Lung (tissue), 12 donors: ENCODE results near the gene EHMT1. TPM values are rescaled to one million over a fixed set of nuclear protein-coding genes. Genes with fewer than 3 reads are reported as not detected.

Experiments used
- ATAC-seq: fragments of 200-7000 bp; cut with Tn5 transposase; one replicate; pipeline ENCODE4 v1.9.1; 2020; ENCODE audit warnings: moderate number of reproducible peaks; ENCODE audit not compliant: insufficient read depth, low FRiP score
- DNase-seq, 3 donors: peaks; one replicate each; pipeline ENCODE4 v3.0.0-alpha.2; 2013 to 2017
- H3K27ac ChIP-seq, 2 donors: one replicate each; pipeline ENCODE4 v1.5.1; 2013; ENCODE audit warnings: mild to moderate bottlenecking in 2 of 2, moderate library complexity in 2 of 2, control low read depth in 1 of 2, inconsistent platforms in 1 of 2, low read depth in 1 of 2, low read length in 1 of 2
- H3K27me3 ChIP-seq, 3 donors: one replicate each; pipeline ENCODE4 v1.5.1; 2013; ENCODE audit warnings: low read length in 2 of 3; ENCODE audit not compliant: control insufficient read depth in 3 of 3, insufficient read depth in 3 of 3
- H3K36me3 ChIP-seq, 4 donors: one replicate each; pipeline ENCODE4 v1.5.1; 2013; ENCODE audit warnings: low read length in 4 of 4, mild to moderate bottlenecking in 1 of 4, moderate library complexity in 1 of 4; ENCODE audit not compliant: control insufficient read depth in 4 of 4, insufficient read depth in 4 of 4
- H3K4me1 ChIP-seq, 5 donors: one replicate each; pipeline ENCODE4 v1.5.1; 2013; ENCODE audit warnings: low read length in 5 of 5, mild to moderate bottlenecking in 2 of 5, moderate library complexity in 1 of 5; ENCODE audit not compliant: control insufficient read depth in 5 of 5, insufficient read depth in 5 of 5
- H3K4me3 ChIP-seq: one replicate; pipeline ENCODE4 v1.5.1; 2013; ENCODE audit warnings: mild to moderate bottlenecking, control low read depth, moderate library complexity
- H3K9ac ChIP-seq, 2 donors: one replicate each; pipeline ENCODE4 v1.5.1; 2013; ENCODE audit warnings: low read length in 2 of 2, control low read depth in 1 of 2; ENCODE audit not compliant: insufficient read depth in 1 of 2
- H3K9me3 ChIP-seq, 4 donors: one replicate each; pipeline ENCODE4 v1.5.1; 2013; ENCODE audit warnings: low read length in 3 of 4, mild to moderate bottlenecking in 1 of 4, moderate library complexity in 1 of 4; ENCODE audit not compliant: control insufficient read depth in 4 of 4, insufficient read depth in 3 of 4
- whole genome bisulfite sequencing, 2 donors: extraction: QIAGEN DNeasy Blood & Tissue Kit; methylation state at CpG; one replicate each; pipeline ENCODE4 v1.1.7; 2013; 5-methylcytosine and 5-hydroxymethylcytosine counted together
- polyA plus RNA-seq, 2 donors: library from polyadenylated mRNA; stranded (reverse); fragments of 200-250 nt; gene quantifications; one replicate each; pipeline ENCODE4 v1.2.1, GENCODE V29; 2013
- total RNA-seq, 2 donors: library from RNA; depleted of rRNA in 1 of 2; stranded (reverse); fragments of >200 nt in 1 of 2; gene quantifications; one replicate each; pipeline ENCODE4 v1.2.1, GENCODE V29; 2014 to 2021
- TF ChIP-seq, protein P1 (sequence below): IDR thresholded peaks from 2 replicates; pipeline ENCODE4 v1.5.1; 2012; ENCODE audit warnings: mild to moderate bottlenecking; ENCODE audit errors: control extremely low read depth, extremely low read depth
- donor health status: control.
- donor health status: control.
- donor health status: Bipolar disorder and iron deficiency.
- donor health status: healthy.
- donor health status: DM: yes; HTN: yes; CAD: no.

The EHMT1 gene
- total and polyA plus RNA-seq, 4 donors, result 32.2 to 91.5 (median 58.1) TPM

DNA sequence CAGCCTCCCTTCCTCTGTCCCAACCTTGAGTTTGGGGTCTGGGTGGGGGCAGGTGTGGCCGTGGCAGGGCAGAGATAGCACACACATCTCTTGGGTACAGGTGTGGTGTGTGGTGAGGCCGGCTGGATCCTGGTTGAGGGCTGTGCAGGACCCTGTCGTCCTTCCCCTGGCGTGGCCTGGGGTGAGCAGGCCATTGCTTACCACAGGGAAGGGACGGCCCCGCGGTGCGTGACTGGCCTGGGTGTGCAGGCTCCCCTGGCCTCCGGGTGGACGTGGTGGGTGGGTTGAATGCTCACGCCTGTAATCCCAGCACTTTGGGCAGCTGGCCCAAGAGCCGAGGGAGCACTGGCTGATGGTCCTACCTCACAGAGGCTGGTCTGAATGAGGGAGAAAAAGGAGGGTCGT is 12.1 kb upstream of the EHMT1 start:
- no peak for DNase-seq
- peak overlapping the region in 1 of 2 donors; percentile 95 for H3K27ac ChIP-seq
- H3K4me1 ChIP-seq, result peaks cover 4 to 26% (median 15%) of the 10 kb centered on the region in 5 donors
- ATAC-seq, result no peak
- H3K27me3 ChIP-seq, result peaks cover 0 to 4% (median 0%) of the 10 kb centered on the region in 3 donors
- peak overlapping the region; percentile 87 for H3K4me3 ChIP-seq
- H3K9ac ChIP-seq, result no peak overlapping the region
- no peaks in the 10 kb centered on the region for H3K9me3 ChIP-seq
- no peaks in the 10 kb centered on the region for H3K36me3 ChIP-seq
- TF ChIP-seq, protein P1, sequence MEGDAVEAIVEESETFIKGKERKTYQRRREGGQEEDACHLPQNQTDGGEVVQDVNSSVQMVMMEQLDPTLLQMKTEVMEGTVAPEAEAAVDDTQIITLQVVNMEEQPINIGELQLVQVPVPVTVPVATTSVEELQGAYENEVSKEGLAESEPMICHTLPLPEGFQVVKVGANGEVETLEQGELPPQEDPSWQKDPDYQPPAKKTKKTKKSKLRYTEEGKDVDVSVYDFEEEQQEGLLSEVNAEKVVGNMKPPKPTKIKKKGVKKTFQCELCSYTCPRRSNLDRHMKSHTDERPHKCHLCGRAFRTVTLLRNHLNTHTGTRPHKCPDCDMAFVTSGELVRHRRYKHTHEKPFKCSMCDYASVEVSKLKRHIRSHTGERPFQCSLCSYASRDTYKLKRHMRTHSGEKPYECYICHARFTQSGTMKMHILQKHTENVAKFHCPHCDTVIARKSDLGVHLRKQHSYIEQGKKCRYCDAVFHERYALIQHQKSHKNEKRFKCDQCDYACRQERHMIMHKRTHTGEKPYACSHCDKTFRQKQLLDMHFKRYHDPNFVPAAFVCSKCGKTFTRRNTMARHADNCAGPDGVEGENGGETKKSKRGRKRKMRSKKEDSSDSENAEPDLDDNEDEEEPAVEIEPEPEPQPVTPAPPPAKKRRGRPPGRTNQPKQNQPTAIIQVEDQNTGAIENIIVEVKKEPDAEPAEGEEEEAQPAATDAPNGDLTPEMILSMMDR, result no peak
- WGBS, 2 donors, result 23 to 25% methylated on average over 12 to 13 of the region's 13 CpGs

DNA sequence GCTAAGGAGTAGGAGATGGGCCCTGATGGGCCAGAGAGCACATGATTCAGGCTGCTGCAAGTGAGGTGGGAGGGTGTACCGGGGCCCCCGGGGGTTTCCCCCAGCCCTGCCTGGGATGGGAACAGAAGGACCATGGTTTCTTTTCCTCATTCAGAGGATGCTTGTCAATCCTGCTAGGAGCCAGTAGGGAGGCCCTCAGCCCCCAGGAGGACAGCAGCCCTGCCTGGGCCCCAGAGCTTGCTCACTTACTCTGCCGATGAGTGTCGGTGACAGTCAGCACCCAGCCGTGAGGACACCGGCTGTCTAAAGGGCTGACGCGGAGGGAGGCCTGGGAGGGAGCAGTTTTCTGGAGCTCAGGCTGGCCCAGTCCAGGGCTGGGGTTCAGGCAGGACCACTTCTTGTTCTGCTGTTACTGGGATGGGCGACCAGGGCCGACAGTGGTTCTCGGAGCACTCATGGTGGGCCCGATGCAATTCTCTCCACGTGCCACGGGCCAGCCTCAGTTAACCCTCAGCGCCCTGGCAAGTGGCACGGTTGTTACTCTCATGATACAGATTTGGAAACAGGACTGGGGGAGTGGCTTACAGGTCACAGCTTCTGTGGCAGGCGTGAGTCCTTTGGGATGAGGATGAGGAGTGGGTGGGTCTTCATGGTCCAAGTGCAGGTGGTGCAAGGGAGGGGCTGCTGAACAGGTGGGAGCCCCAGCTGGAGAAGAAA is 11.5 kb upstream of the EHMT1 start:
- Histone ChIP-seq H3K27ac (peak overlapping the region; percentile 21 to 95), H3K9ac (no peak overlapping the region), H3K27me3 (peaks cover 0 to 4% (median 0%) of the 10 kb centered on the region in 3 donors), H3K4me3 (no peak overlapping the region), H3K9me3 (no peaks in the 10 kb centered on the region), H3K36me3 (no peaks in the 10 kb centered on the region), H3K4me1 (peaks cover 6 to 31% (median 16%) of the 10 kb centered on the region in 5 donors)
- TF ChIP-seq, protein P1, result no peak
- WGBS, 2 donors, result 33 to 40% methylated on average over 17 of the region's 17 CpGs
- no peak for DNase-seq
- ATAC-seq, result no peak

GRCh38 chr9:137610944-137611343 is 7.9 kb upstream of the EHMT1 start:
- no peak for ATAC-seq
- Histone ChIP-seq H3K4me1 (peaks cover 8 to 42% (median 17%) of the 10 kb centered on the region in 5 donors), H3K4me3 (no peak overlapping the region), H3K9me3 (no peaks in the 10 kb centered on the region), H3K9ac (no peak overlapping the region), H3K36me3 (peaks cover 0 to 25% (median 3%) of the 10 kb centered on the region in 4 donors), H3K27me3 (peaks cover 0 to 4% (median 0%) of the 10 kb centered on the region in 3 donors), H3K27ac (peak overlapping the region in 1 of 2 donors; percentile 89)
- TF ChIP-seq, protein P1, result no peak
- 85 to 88% methylated on average over 6 of the region's 6 CpGs for WGBS, 2 donors
- DNase-seq, result no peak
